AG09309 (cell line): ENCODE results near the gene C20orf141.

Experiments used
- DNase-seq: peaks from one replicate; pipeline ENCODE4 v3.0.0-alpha.2; 2010; ENCODE audit warnings: low read depth
- H3K4me3 ChIP-seq: 2 replicates; pipeline ENCODE4 v1.5.1; 2011; ENCODE audit warnings: mild to moderate bottlenecking, low read depth, low read length, moderate library complexity; ENCODE audit not compliant: control insufficient read depth
- CTCF ChIP-seq: IDR thresholded peaks from 2 replicates; pipeline ENCODE4 v1.5.1; 2011; ENCODE audit warnings: mild to moderate bottlenecking, low read depth, low read length, inconsistent platforms; ENCODE audit not compliant: insufficient read depth, control insufficient read depth; ENCODE audit errors: missing control alignments

The C20orf141 gene

GRCh38 chr20:2815242-2815900, 584 bp downstream of the C20orf141 start:
- no peak overlapping the region for H3K4me3 ChIP-seq
- TF ChIP-seq CTCF, result no peak
- no peak for DNase-seq

- no peak for DNase-seq
- TF ChIP-seq CTCF, result no peak
- no peak within 1 kb of the TSS for H3K4me3 ChIP-seq
Observed at GRCh38 chr20:2816030-2816582, 1.3 kb downstream of the C20orf141 start, which contains the start of gene TMEM239. TMEM239 (plus strand) TSS chr20:2816364; CDS start chr20:2816555, 191 bp downstream.

GRCh38 chr20:2816583-2817340, 2.0 kb downstream of the C20orf141 start:
- TF ChIP-seq CTCF, result no peak
- DNase-seq, result no peak
- H3K4me3 ChIP-seq, result no peak overlapping the region

GRCh38 chr20:2817341-2817726, 2.5 kb downstream of the C20orf141 start:
- no peak overlapping the region for H3K4me3 ChIP-seq
- TF ChIP-seq CTCF, result no peak
- DNase-seq, result no peak

- no peak for DNase-seq
- H3K4me3 ChIP-seq, result no peak overlapping the region
- TF ChIP-seq CTCF, result no peak
Observed at GRCh38 chr20:2817891-2818595, 3.3 kb downstream of the C20orf141 start.

GRCh38 chr20:2820084-2820895, 5.5 kb downstream of the C20orf141 start:
- no peak for DNase-seq
- H3K4me3 ChIP-seq, result no peak overlapping the region
- TF ChIP-seq CTCF, result no peak
